HEK293 (cell line): Measurements from ENCODE around the gene PRPF19.

Source experiments
- BCL11B ChIP-seq: fragments of 450-650 bp; formaldehyde crosslinking; IDR thresholded peaks from 2 replicates; pipeline ENCODE4 v1.5.1; 2016; ENCODE audit warnings: low read depth, missing biosample characterization, missing genetic modification characterization
- HIC1 ChIP-seq: fragments of 450-650 bp; formaldehyde crosslinking; IDR thresholded peaks from 2 replicates; pipeline ENCODE4 v1.5.1; 2016; ENCODE audit warnings: missing biosample characterization, missing genetic modification characterization
- KLF8 ChIP-seq: fragments of 450-650 bp; formaldehyde crosslinking; IDR thresholded peaks from 2 replicates; pipeline ENCODE4 v1.5.1; 2016; ENCODE audit warnings: missing biosample characterization, missing genetic modification characterization
- YY1 ChIP-seq: fragments of 450-650 bp; formaldehyde crosslinking; IDR thresholded peaks from 2 replicates; pipeline ENCODE4 v1.5.1; 2018; ENCODE audit warnings: missing biosample characterization, missing genetic modification characterization
- ZBTB11 ChIP-seq: fragments of 450-650 bp; formaldehyde crosslinking; conservative IDR thresholded peaks from 2 replicates; pipeline ENCODE4 v1.5.1; 2016; ENCODE audit warnings: low read depth, missing biosample characterization, missing genetic modification characterization
- ZBTB49 ChIP-seq: fragments of 450-650 bp; formaldehyde crosslinking; IDR thresholded peaks from 2 replicates; pipeline ENCODE4 v1.5.1; 2016; ENCODE audit warnings: missing biosample characterization, missing genetic modification characterization, low read depth
- ZFP69B ChIP-seq: fragments of 450-650 bp; formaldehyde crosslinking; IDR thresholded peaks from 2 replicates; pipeline ENCODE4 v1.5.1; 2016; ENCODE audit warnings: missing biosample characterization, missing genetic modification characterization
- ZNF280C ChIP-seq: fragments of 450-650 bp; formaldehyde crosslinking; IDR thresholded peaks from 2 replicates; pipeline ENCODE4 v1.5.1; 2016; ENCODE audit warnings: missing biosample characterization, missing genetic modification characterization
- ZNF510 ChIP-seq: fragments of 450-650 bp; formaldehyde crosslinking; IDR thresholded peaks from 2 replicates; pipeline ENCODE4 v1.5.1; 2018; ENCODE audit warnings: mild to moderate bottlenecking, missing genetic modification characterization, missing biosample characterization; ENCODE audit not compliant: insufficient replicate concordance
- ZNF518A ChIP-seq: fragments of 450-650 bp; formaldehyde crosslinking; conservative IDR thresholded peaks from 2 replicates; pipeline ENCODE4 v1.5.1; 2016; ENCODE audit warnings: low read depth, missing biosample characterization, missing genetic modification characterization
- ZNF600 ChIP-seq: fragments of 450-650 bp; formaldehyde crosslinking; IDR thresholded peaks from 2 replicates; pipeline ENCODE4 v1.5.1; 2016; ENCODE audit warnings: missing biosample characterization, missing genetic modification characterization
- ZNF621 ChIP-seq: fragments of 450-650 bp; formaldehyde crosslinking; IDR thresholded peaks from 2 replicates; pipeline ENCODE4 v1.5.1; 2017; ENCODE audit warnings: missing biosample characterization, missing genetic modification characterization
- ZNF623 ChIP-seq: fragments of 450-650 bp; formaldehyde crosslinking; IDR thresholded peaks from 2 replicates; pipeline ENCODE4 v1.5.1; 2016; ENCODE audit warnings: missing biosample characterization, missing genetic modification characterization
- ZNF664 ChIP-seq: fragments of 450-650 bp; formaldehyde crosslinking; IDR thresholded peaks from 2 replicates; pipeline ENCODE4 v1.5.1; 2016; ENCODE audit warnings: missing biosample characterization, missing genetic modification characterization
- ZNF76 ChIP-seq: fragments of 450-650 bp; formaldehyde crosslinking; IDR thresholded peaks from 2 replicates; pipeline ENCODE4; 2016; ENCODE audit warnings: low read depth, missing biosample characterization, missing genetic modification characterization, borderline replicate concordance
- ZNF776 ChIP-seq: fragments of 450-650 bp; formaldehyde crosslinking; IDR thresholded peaks from 2 replicates; pipeline ENCODE4 v1.5.0; 2017; ENCODE audit warnings: missing biosample characterization, missing genetic modification characterization, borderline replicate concordance
- ZXDB ChIP-seq: fragments of 450-650 bp; formaldehyde crosslinking; IDR thresholded peaks from 2 replicates; pipeline ENCODE4 v1.5.1; 2016; ENCODE audit warnings: missing biosample characterization, missing genetic modification characterization
- TF ChIP-seq, protein P1 (sequence below): fragments of 450-650 bp; formaldehyde crosslinking; IDR thresholded peaks from 2 replicates; pipeline ENCODE4 v1.5.1; 2016; ENCODE audit warnings: missing biosample characterization, missing genetic modification characterization
- TF ChIP-seq, protein P2 (sequence below): fragments of 450-650 bp; IDR thresholded peaks from 2 replicates; pipeline ENCODE4 v1.5.1; 2018; ENCODE audit warnings: missing biosample characterization, missing genetic modification characterization

Gene PRPF19

GRCh38 chr11:60906132-60906972 lies at the start of gene PRPF19 (continued):
- TF ChIP-seq ZFP69B (peak; percentile 33; the same call in 1 of the 2 replicates), ZNF776 (tag by site-specific recombination) (no peak), ZNF621 (tag by site-specific recombination) (no peak), ZNF510 (tag by site-specific recombination) (no peak), ZNF280C (tag by site-specific recombination) (no peak), YY1 (0 out of 2 replicates have a peak, but pooled peaks have one; percentile 27), ZBTB49 (tag by site-specific recombination) (no peak), ZNF623 (tag by site-specific recombination) (no peak), ZNF76 (tag by site-specific recombination) (peak; percentile 88), ZNF664 (tag by site-specific recombination) (no peak), ZNF518A (tag by site-specific recombination) (0 out of 2 replicates have a peak, but pooled peaks have one; percentile 30), HIC1 (no peak; the same call in 1 of the 2 replicates), ZBTB11 (peak; percentile 90), KLF8 (tag by site-specific recombination) (no peak), BCL11B (no peak), ZNF600 (0 out of 2 replicates have a peak, but pooled peaks have one; percentile 15), ZXDB (tag by site-specific recombination) (no peak)
- TF ChIP-seq, protein P1, sequence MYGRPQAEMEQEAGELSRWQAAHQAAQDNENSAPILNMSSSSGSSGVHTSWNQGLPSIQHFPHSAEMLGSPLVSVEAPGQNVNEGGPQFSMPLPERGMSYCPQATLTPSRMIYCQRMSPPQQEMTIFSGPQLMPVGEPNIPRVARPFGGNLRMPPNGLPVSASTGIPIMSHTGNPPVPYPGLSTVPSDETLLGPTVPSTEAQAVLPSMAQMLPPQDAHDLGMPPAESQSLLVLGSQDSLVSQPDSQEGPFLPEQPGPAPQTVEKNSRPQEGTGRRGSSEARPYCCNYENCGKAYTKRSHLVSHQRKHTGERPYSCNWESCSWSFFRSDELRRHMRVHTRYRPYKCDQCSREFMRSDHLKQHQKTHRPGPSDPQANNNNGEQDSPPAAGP (tag by site-specific recombination) = no peak
- TF ChIP-seq, protein P2, sequence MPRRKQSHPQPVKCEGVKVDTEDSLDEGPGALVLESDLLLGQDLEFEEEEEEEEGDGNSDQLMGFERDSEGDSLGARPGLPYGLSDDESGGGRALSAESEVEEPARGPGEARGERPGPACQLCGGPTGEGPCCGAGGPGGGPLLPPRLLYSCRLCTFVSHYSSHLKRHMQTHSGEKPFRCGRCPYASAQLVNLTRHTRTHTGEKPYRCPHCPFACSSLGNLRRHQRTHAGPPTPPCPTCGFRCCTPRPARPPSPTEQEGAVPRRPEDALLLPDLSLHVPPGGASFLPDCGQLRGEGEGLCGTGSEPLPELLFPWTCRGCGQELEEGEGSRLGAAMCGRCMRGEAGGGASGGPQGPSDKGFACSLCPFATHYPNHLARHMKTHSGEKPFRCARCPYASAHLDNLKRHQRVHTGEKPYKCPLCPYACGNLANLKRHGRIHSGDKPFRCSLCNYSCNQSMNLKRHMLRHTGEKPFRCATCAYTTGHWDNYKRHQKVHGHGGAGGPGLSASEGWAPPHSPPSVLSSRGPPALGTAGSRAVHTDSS (tag by site-specific recombination) = no peak
